ENCODE results near the gene MILR1.

- TF ChIP-seq CTCF (IDR thresholded peaks at IDR 0.05; ENCODE audit: insufficient read depth, low read length, poor library complexity, severe bottlenecking) (no peak), EZH2phosphoT487 (conservative IDR thresholded peaks at IDR 0.05; ENCODE audit: low read length) (no peak)
Measured at GRCh38 chr17:64488301-64488700, 39.4 kb downstream of the MILR1 start.

Data from SU-DHL-6 (cell line).